ENCODE results near the gene HNRNPR. TPM values are rescaled to one million over a fixed set of nuclear protein-coding genes. Genes with fewer than 3 reads are reported as not detected.
"Not testable (repeated sequence)": the region's sequence is repeated elsewhere in the genome, so short reads cannot be mapped to it uniquely, and the experiment has no call there.

HNRNPR gene
- 236 and 266 TPM in 2 replicates for total RNA-seq (2014; rRNA removed; shearing (Covaris generic))

DNA sequence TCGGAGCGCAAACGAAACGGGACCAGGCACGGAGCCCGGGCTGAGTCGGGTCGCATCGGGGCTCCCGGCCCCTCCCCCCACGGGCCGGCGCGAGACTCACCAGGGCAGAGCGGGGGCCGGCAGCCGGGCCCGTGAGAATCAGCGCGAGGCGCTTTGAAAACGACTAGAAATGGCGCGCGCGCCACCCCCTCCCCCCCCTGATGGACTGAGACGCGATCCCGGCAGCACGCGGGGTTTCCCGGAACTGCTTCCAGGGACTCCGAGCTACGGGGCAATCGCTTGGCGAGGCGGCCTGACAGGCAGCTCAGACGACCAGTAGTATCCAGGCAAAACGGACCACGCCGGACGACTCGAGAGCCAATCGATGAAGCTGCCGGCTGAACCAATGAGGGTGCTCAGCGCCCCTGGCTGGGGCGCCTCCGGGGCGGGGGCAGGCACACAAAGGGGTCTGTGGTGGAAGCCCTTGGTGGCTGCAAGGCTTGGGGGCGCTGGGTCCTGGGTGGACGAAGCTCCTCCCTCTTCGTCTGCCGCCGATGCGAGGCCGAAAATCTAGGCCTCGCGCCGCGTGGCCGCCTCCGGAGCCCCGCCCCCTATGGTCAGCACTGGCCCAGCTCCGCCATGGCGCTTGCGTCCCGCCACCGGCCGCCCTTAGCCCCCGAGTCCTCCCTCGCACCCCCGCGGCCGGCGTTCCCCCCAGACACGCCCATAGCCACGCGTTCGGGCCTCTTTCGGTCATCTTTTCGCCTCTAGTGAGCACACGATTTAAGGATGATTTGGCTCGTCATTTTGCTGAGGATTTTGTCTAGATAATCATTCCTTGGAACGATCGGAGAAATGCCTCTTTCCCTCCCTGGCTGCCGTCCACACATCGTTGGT is at the start of gene HNRNPR:
HNRNPR (minus strand) TSS at position 174 of the 876 bp plus-strand sequence. CDS start 3,276 bp downstream, outside the sequence.
- H3K27me3 ChIP-seq (replicated peaks), result no peaks in the 10 kb centered on the region
- peak within 1 kb of the TSS; percentile 82 for H3K4me3 ChIP-seq
- peaks cover 32% of the 10 kb centered on the region for H3K4me1 ChIP-seq (replicated peaks)
- peaks cover 39% of the 10 kb centered on the region for H3K36me3 ChIP-seq
- DNase-seq (ENCODE audit: low read depth in 1 of 2, low spot score in 2 of 2), result peak; percentile 99 to 100
- peak within 1 kb of the TSS; percentile 98 for H3K27ac ChIP-seq
- no peaks in the 10 kb centered on the region for H3K9me3 ChIP-seq (replicated peaks)

DNA sequence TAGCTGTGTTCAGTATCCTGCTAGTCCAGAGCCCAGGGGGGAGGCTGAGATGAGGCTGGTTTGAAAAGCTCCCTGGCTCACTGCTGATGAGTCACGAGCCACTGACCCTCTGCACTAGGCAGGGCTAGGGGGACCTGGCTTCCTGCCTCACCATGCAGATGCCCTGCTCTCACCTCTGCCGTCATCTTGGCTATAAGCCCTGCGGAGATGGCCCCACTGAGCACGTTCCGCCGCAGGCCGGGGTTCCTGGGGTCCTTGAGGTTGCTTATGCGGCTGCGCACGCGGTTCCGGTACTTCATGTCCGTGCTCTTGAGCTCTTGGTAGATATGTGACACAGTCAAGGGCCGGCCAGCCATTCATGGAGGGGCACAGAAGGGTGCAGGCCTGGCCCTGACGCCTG is 49.6 kb upstream of the HNRNPR start:
- no peaks in the 10 kb centered on the region for H3K27me3 ChIP-seq (replicated peaks)

DNA sequence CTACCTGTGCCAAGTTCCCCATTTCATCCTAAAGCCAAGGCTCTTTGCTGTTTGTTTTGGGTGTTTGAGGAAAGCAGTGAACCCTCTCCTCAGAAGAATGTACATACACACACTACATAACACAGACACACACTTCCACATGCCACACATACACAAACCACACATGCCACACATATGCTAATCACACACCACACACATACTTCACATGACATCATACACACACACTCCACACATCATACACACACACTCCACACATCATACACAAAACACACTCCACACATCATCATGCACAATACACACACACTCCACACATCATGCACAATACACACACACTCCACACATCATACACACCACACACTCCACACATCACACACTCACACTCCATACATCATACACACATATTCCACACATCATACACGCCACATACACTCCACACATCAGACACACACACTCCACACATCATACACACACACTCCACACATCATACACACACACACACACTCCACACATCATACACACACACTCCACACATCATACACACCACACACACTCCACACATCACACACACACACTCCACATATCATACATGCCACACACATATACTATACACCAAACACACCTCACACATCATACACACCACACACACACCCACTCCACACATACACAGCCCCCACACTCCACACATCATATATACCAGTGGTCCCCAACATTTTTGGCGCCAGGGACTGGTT is 48.2 kb upstream of the HNRNPR start:
- Histone ChIP-seq H3K4me1 (replicated peaks) (peaks cover 28% of the 10 kb centered on the region), H3K27ac (no peak overlapping the region), H3K9me3 (replicated peaks) (no peaks in the 10 kb centered on the region), H3K27me3 (replicated peaks) (no peaks in the 10 kb centered on the region), H3K4me3 (no peak overlapping the region), H3K36me3 (no peaks in the 10 kb centered on the region)
- DNase-seq (ENCODE audit: low read depth in 1 of 2, low spot score in 2 of 2), result no peak

More for the DNA sequence above, 49.6 kb upstream of the HNRNPR start:
- H3K4me1 ChIP-seq (replicated peaks), result peaks cover 28% of the 10 kb centered on the region
- H3K9me3 ChIP-seq (replicated peaks), result no peaks in the 10 kb centered on the region
- DNase-seq (ENCODE audit: low read depth in 1 of 2, low spot score in 2 of 2), result peak in 1 of 2 experiments; percentile 51
- H3K4me3 ChIP-seq, result no peak overlapping the region
- H3K27ac ChIP-seq, result peak overlapping the region; percentile 51; the same call in 1 of the 2 replicates
- H3K36me3 ChIP-seq, result no peaks in the 10 kb centered on the region

DNA sequence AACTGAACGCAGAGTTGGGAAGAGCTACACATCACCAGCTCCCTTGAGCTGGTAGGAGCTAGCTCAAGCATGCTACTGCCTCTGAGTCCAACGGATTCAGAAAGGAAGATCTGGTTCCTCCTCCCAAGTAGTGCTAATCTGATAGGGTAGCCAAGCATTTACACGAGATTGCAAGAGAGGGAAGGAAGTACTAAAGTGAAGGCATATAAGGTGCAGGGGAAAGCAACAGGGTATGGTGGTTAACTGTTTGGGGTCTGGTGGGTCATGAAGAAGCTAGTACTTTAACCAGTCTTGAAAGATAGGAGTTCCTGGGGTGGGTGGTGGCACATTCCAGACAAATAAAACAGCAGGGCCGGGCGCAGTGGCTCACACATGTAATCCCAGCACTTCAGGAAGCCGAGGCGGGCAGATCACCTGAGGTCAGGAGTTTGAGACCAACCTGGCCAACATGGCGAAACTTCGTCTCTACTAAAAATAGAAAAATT is 45.8 kb upstream of the HNRNPR start:
- Histone ChIP-seq H3K9me3 (replicated peaks) (no peaks in the 10 kb centered on the region), H3K36me3 (no peaks in the 10 kb centered on the region), H3K4me3 (no peak overlapping the region), H3K27me3 (replicated peaks) (no peaks in the 10 kb centered on the region), H3K4me1 (replicated peaks) (peaks cover 22% of the 10 kb centered on the region), H3K27ac (no peak overlapping the region)
- no peak for DNase-seq (ENCODE audit: low read depth in 1 of 2, low spot score in 2 of 2)

DNA sequence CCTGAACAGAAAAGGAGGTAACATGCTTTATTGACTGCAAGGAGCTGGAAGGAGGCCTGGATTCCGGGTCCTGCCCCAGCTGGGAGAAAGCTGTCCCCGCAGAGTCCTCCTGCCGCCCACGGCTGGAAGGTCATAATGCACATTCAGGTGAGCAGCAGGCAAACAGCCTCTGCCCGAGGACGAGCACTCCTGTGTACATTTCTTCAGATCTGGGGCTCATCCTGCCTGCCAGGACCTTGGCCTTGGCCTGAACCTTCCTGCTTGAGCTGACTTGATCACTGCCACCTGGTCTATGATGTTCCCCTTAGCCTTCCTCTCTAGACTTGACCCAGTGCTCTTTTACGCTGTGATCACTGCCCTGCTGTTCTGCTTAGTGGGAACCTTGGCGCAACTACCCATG is 43.4 kb upstream of the HNRNPR start:
- no peak overlapping the region for H3K4me3 ChIP-seq
- no peak overlapping the region for H3K27ac ChIP-seq
- H3K27me3 ChIP-seq (replicated peaks), result no peaks in the 10 kb centered on the region
- DNase-seq (ENCODE audit: low read depth in 1 of 2, low spot score in 2 of 2), result no peak
- H3K4me1 ChIP-seq (replicated peaks), result peaks cover 14% of the 10 kb centered on the region
- no peaks in the 10 kb centered on the region for H3K36me3 ChIP-seq
- no peaks in the 10 kb centered on the region for H3K9me3 ChIP-seq (replicated peaks)

DNA sequence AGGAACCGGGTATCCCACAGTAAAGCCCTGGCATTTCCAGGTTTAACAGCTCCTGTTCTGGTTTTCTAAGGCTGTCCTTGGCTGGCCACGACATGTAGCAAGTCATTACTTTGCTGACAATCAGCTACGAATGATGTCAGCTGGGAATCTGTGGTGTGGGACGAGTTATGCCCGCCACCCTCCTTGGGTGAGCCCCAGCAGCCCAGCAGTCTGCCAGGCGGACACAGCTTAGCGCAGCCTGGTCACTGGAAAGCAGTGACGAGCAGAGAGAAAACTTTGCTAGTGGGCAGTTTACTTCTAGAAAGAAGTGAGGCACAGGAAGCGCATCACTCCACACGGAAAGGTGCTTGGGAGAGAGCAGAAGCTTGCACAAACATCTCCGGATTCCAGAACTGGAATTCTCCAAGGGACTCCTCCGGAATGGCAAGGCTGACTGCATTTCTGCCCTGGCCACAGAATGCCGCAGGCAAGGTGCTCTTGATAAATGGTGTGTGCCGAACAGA is 41.1 kb upstream of the HNRNPR start:
- no peak for DNase-seq (ENCODE audit: low read depth in 1 of 2, low spot score in 2 of 2)
- no peak overlapping the region for H3K4me3 ChIP-seq
- H3K27ac ChIP-seq, result no peak overlapping the region

DNA sequence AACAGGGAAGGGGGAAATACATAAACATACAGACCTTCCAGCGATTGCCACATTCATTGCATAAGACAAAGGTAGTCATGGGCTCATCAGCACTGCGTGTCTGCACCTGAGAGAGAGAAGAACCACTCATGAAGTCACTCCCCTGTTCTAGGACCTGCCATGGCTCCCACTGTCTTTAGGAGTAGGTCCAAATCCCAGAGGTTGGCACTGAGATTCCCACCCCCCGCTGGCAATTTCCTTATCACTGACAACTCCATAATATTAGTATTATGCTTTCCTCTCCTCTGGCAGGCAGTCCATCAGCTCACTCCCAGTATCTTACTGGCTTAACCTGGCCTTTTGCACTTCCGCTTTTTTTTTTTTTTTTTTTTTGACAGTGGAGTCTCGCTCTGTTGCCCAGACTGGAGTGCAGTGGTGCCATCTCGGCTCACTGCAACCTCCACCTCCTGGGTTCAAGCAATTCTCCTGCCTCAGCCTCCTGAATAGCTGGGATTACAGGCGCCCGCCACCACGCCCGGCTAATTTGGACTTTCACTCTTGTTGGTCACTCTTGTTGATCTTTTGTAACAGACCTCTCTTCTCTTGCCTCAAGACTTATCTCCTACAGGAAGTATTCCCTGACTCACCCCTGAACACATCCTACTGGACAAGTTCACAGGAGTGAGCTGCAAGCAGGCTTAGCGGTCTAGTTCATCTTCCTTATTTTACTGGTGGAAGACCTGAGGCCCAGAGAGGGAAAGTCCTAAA is 40.4 kb upstream of the HNRNPR start:
- no peak overlapping the region for H3K27ac ChIP-seq

More for the DNA sequence above, 41.1 kb upstream of the HNRNPR start:
- no peaks in the 10 kb centered on the region for H3K36me3 ChIP-seq
- H3K9me3 ChIP-seq (replicated peaks), result no peaks in the 10 kb centered on the region
- no peaks in the 10 kb centered on the region for H3K27me3 ChIP-seq (replicated peaks)
- H3K4me1 ChIP-seq (replicated peaks), result peaks cover 15% of the 10 kb centered on the region

DNA sequence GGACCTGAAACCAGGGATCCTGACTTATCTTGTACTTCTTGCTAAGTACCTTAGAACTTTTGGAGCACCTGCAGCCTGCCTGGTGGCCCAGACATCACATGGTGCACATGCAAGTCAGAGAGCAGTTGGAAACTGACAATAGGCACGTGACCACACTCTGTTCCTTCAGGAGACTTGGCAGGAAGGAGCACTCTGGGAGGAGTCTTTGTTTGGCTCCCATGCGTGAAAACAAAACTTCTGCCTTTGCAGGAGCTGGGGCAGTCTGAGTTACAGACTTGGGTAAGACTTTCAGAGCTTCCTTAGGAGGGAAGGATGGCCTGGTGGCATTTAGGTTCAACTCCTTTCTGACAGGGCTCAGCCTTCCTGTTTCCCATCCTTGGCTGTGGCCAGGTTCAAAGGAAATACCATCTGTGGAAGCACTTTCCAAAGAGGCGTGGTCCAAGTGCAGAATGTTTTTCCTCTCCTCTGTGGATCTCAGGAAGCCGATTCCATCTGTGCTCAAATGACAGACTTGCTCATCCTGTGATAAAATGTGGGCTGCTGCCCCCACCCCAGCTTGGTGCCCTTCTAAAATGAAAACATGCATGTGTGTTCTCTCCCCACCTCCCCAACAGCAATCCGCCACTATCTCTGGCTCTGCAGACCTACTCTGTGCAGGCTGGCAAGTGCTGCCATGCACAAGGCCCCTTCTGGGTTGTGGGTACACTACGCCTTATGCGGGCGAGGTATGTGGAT is 39.7 kb upstream of the HNRNPR start:
- no peak for DNase-seq (ENCODE audit: low read depth in 1 of 2, low spot score in 2 of 2)
- no peaks in the 10 kb centered on the region for H3K27me3 ChIP-seq (replicated peaks)
- H3K9me3 ChIP-seq (replicated peaks), result no peaks in the 10 kb centered on the region
- H3K4me1 ChIP-seq (replicated peaks), result peaks cover 17% of the 10 kb centered on the region
- no peak overlapping the region for H3K4me3 ChIP-seq
- no peak overlapping the region for H3K27ac ChIP-seq
- no peaks in the 10 kb centered on the region for H3K36me3 ChIP-seq

More for the DNA sequence above, 40.4 kb upstream of the HNRNPR start:
- H3K9me3 ChIP-seq (replicated peaks), result no peaks in the 10 kb centered on the region
- H3K36me3 ChIP-seq, result no peaks in the 10 kb centered on the region
- H3K27me3 ChIP-seq (replicated peaks), result no peaks in the 10 kb centered on the region
- H3K4me1 ChIP-seq (replicated peaks), result peaks cover 17% of the 10 kb centered on the region
- DNase-seq (ENCODE audit: low read depth in 1 of 2, low spot score in 2 of 2), result no peak
- H3K4me3 ChIP-seq, result no peak overlapping the region

DNA sequence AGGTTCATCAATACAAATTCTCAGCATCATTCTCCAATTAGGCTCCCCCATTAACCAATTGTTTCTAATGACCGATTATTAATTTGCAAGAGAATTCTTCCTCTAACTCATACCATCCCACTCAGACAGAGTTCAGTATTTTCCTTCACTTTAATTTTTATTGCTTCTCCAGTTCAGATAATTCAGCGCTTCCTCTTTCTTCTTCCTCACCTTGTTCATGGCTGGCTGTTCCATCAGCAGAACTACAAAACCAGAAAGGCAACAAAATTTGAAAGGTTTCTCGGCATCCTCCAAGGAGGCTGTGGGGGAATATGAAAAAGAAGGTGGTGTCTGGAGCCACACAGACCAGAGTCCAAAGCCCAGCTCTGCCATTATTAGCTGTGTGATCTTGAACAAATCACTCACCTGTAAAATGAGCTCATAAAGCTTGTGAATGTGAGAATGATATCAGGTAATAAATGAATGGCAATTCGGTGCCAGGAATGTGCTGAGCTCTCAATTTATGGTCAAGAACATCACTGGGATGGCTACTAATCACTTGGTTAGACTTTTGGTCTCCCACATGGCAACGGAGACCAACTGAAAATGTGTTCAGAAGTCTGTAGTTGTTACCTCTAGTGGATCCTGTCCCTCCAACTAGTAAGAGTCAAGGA is 37.3 kb upstream of the HNRNPR start:
- no peak overlapping the region for H3K4me3 ChIP-seq
- H3K36me3 ChIP-seq, result no peaks in the 10 kb centered on the region
- no peak overlapping the region for H3K27ac ChIP-seq
- peaks cover 32% of the 10 kb centered on the region for H3K4me1 ChIP-seq (replicated peaks)
- H3K9me3 ChIP-seq (replicated peaks), result no peaks in the 10 kb centered on the region
- H3K27me3 ChIP-seq (replicated peaks), result no peaks in the 10 kb centered on the region
- no peak for DNase-seq (ENCODE audit: low read depth in 1 of 2, low spot score in 2 of 2)

DNA sequence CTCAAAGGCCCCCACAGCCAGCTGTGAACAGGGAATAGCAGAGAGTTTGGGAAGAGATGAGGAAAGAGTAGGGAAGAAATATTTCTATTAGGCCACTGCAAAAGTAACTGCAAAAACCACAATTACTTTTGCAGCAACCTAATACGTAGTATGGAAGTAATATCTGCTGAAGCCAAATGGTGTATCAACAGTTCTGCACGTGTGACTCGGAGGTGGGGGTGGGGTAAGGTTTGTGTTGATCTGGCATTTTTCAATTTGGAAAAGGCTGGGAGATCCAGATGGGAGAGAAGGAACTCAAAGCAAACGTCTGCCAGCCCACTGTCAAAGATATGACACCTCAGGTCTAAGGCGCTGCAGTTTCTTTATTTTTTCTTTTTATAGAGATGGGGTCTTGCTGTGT is 36.6 kb upstream of the HNRNPR start:
- no peaks in the 10 kb centered on the region for H3K27me3 ChIP-seq (replicated peaks)

DNA sequence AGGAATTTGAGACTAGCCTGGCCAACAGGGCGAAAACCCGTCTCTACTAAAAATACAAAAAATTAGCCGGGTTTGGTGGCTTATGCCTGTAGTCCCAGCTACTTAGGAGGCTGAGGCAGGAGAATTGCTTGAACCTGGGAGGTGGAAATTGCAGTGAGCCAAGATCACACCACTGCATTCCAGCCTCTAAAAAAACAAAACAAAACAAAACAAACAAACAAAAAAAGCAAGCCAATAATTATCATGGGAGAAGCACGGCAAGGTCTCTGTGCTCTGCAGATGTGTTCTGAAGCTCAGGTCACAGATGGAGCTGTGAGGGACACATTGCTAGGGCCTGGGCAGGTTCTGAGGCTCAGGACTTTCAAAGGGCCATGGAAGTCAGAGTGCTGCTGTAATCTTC is 36.2 kb upstream of the HNRNPR start:
- H3K4me1 ChIP-seq (replicated peaks), result peaks cover 36% of the 10 kb centered on the region
- not testable (repeated sequence) for DNase-seq (ENCODE audit: low read depth in 1 of 2, low spot score in 2 of 2); H3K4me3 ChIP-seq; H3K9me3 ChIP-seq (replicated peaks); H3K27ac ChIP-seq; H3K36me3 ChIP-seq; H3K27me3 ChIP-seq (replicated peaks)

More for the DNA sequence above, 36.6 kb upstream of the HNRNPR start:
- DNase-seq (ENCODE audit: low read depth in 1 of 2, low spot score in 2 of 2), result no peak
- Histone ChIP-seq H3K9me3 (replicated peaks) (no peaks in the 10 kb centered on the region), H3K36me3 (no peaks in the 10 kb centered on the region), H3K27ac (no peak overlapping the region), H3K4me1 (replicated peaks) (peaks cover 37% of the 10 kb centered on the region), H3K4me3 (no peak overlapping the region)

Measured in SJSA1 (cell line).